ENCODE data around the gene LHFPL2.

Gene LHFPL2

GRCh38 chr5:78542321-78542840 lies 106.2 kb downstream of the LHFPL2 start:
- no peak for DNase-seq

- peak in 2 of 14 donors; percentile 18 to 51 for DNase-seq
These were observed 107.4 kb downstream of the LHFPL2 start for GRCh38 chr5:78541086-78541654.

GRCh38 chr5:78540335-78541085 lies 108.1 kb downstream of the LHFPL2 start:
- DNase-seq = peak in 13 of 14 donors; percentile 3 to 77 (median 62)

GRCh38 chr5:78538240-78538850 lies 110.2 kb downstream of the LHFPL2 start:
- DNase-seq = no peak

GRCh38 chr5:78537821-78538220 lies 110.8 kb downstream of the LHFPL2 start:
- DNase-seq = peak in 5 of 14 donors; percentile 18 to 43 (median 27)

- no peak for DNase-seq
These were observed 111.2 kb downstream of the LHFPL2 start for GRCh38 chr5:78537411-78537810.

GRCh38 chr5:78536661-78537196 lies 111.8 kb downstream of the LHFPL2 start:
- no peak for DNase-seq

- DNase-seq = no peak
These were observed 113.7 kb downstream of the LHFPL2 start for GRCh38 chr5:78534905-78535200.

- DNase-seq = peak in 5 of 14 donors; percentile 21 to 48 (median 23)
These were observed 114.2 kb downstream of the LHFPL2 start for GRCh38 chr5:78534148-78534904.

GRCh38 chr5:78533356-78533755 lies 115.2 kb downstream of the LHFPL2 start:
- DNase-seq = no peak

- DNase-seq = no peak
These were observed 118.1 kb downstream of the LHFPL2 start for GRCh38 chr5:78530342-78531096.

- no peak for DNase-seq
These were observed 120.6 kb downstream of the LHFPL2 start for GRCh38 chr5:78527925-78528324.

- peak in 2 of 14 donors; percentile 30 to 41 for DNase-seq
These were observed 121.3 kb downstream of the LHFPL2 start for GRCh38 chr5:78527054-78527859.

- DNase-seq = no peak
These were observed 122.5 kb downstream of the LHFPL2 start for GRCh38 chr5:78526049-78526525.

GRCh38 chr5:78523314-78524193 lies 125.0 kb downstream of the LHFPL2 start:
- no peak for DNase-seq

- no peak for DNase-seq
These were observed 125.9 kb downstream of the LHFPL2 start for GRCh38 chr5:78522476-78523260.

GRCh38 chr5:78521455-78521854 lies 127.1 kb downstream of the LHFPL2 start:
- DNase-seq = no peak

GRCh38 chr5:78519198-78519941 lies 129.2 kb downstream of the LHFPL2 start:
- no peak for DNase-seq
